ENCODE data around the gene KRTAP10-6.

- TF ChIP-seq EZH2 (IDR thresholded peaks at IDR 0.05; ENCODE audit: borderline replicate concordance, low read depth, low read length, poor library complexity, severe bottlenecking), result no peak
- no peak for TF ChIP-seq CTCF (conservative IDR thresholded peaks at IDR 0.05; ENCODE audit: low read depth, low read length)
Measured at GRCh38 chr21:44576025-44576420, 16.3 kb downstream of the KRTAP10-6 start.
